Measurements from ENCODE around the gene ARG2.
A peak's percentile ranks its signal among the peaks of the same experiment; 100 is the strongest.

Gene ARG2

GRCh38 chr14:67619446-67620216, at the start of gene ARG2:
ARG2 (plus strand) TSS chr14:67619920; CDS start chr14:67619978, 58 bp downstream.
- FAIRE-seq, result no peak
- peak; percentile 78 for DNase-seq (ENCODE audit: low spot score)

- no peak for FAIRE-seq
Measured at GRCh38 chr14:67570453-67570852, 49.3 kb upstream of the ARG2 start.

DNA sequence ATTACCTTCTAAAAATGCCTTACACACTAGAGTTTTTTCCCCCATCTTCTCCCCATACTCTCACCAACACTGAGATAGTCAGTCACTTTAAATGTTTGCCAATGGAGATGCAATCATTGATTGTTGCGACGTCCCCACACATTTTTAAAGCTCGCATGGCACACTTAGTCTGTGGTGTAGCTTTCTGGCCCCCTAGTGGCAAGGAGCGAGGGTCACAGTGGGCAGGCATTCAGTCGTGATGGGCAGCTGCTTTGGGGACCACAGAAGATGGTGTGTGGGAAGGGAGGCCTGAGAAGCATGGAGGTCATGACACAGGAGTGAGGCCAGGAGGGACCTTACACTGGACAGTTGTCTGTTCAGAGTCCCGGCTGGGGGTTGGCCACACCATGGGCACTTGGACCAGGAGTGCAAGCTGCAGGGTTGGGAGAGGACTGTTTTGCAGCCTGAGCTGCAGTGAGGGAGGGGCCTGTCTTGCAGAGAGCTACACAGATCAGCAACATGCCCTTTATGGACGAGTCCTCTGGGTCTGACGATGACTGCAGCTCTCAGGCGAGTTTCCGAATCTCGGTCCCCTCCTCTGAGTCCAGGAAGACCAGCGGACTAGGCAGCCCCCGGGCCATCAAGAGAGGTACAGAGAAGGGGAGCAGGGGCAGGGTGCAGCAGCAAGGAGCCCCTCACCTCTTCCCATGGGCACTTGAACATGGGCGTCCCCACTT, 48.3 kb upstream of the ARG2 start:
- DNase-seq (ENCODE audit: low spot score), result no peak
- no peak for FAIRE-seq

More at GRCh38 chr14:67570453-67570852, 49.3 kb upstream of the ARG2 start:
- no peak for DNase-seq (ENCODE audit: low spot score)

- no peak for FAIRE-seq
Measured at GRCh38 chr14:67571991-67572323, 47.8 kb upstream of the ARG2 start.

DNA sequence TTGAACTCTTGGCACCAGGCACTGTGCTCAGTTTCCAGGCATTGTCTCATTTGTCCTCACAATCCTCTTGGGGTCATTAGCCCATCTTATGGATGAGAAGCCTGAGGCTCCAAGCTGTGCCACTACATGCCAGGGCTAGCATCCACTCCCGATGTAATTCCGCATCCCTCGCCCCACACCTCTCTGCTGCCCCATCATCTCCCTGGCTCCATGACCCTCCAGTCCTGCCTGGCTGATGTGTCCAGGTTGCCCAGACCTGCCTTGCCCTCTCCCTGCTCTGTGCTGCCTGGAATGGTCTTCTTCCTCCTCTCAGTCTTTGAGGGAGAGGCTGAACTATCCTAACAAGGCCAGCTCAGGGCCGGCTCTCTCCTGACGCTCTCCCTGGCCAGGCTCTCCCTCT, 47.1 kb upstream of the ARG2 start:
- DNase-seq (ENCODE audit: low spot score) (no peak), FAIRE-seq (no peak)

More at GRCh38 chr14:67571991-67572323, 47.8 kb upstream of the ARG2 start:
- DNase-seq (ENCODE audit: low spot score), result no peak

DNA sequence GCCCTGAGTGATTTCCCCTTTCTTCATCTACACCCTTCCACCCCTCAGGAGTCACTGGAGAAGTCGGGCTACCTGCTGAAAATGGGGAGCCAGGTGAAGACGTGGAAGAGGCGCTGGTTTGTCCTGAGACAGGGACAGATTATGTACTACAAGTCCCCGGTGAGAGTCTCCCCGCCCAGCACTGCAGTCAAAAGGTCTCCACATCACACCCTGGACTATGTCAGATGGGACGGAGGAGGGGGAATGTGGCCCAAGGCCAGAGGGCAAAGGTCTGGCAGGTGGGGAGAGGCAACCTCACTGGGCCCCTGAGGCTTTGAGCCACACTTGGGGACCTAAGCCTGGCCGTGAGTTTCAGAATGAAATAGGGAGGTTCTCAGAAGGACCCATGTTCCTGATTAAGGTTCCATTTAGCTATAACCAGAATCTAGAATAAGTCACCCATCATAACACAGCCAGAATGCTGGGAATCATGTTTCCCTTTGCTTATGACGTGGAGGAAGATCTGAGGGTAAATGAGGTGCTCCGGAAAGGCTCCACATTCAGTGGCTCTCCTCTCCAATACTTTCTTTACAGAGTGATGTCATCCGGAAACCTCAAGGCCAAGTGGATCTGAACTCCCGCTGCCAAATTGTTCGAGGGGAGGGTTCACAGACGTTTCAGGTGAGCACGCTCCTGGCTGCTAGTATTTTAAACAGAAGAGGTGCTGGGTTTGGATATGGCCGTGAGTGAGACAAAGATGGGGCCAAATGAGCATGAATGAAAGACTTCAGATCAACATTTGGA, 46.3 kb upstream of the ARG2 start:
- no peak for FAIRE-seq
- no peak for DNase-seq (ENCODE audit: low spot score)

DNA sequence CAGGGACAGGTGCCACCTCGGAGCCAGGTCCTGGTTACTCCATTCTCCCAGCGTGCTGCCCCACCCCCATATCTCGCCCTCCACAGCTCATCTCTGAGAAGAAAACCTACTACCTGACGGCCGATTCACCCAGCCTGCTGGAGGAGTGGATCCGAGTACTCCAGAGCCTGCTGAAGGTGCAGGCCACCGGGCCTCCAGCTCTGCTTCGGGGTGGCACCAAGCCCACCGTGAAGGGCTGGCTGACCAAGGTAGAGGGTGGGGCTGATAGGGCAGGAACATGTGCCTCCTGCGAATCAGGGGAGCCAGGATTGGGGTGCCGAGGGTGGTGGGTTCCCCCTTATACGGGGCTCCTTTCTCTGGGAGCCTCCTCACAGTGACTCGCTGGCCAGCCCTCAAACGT, 45.6 kb upstream of the ARG2 start:
- FAIRE-seq (no peak), DNase-seq (ENCODE audit: low spot score) (no peak)

- DNase-seq (ENCODE audit: low spot score), result no peak
- no peak for FAIRE-seq
Measured at GRCh38 chr14:67574806-67575205, 44.9 kb upstream of the ARG2 start.

DNA sequence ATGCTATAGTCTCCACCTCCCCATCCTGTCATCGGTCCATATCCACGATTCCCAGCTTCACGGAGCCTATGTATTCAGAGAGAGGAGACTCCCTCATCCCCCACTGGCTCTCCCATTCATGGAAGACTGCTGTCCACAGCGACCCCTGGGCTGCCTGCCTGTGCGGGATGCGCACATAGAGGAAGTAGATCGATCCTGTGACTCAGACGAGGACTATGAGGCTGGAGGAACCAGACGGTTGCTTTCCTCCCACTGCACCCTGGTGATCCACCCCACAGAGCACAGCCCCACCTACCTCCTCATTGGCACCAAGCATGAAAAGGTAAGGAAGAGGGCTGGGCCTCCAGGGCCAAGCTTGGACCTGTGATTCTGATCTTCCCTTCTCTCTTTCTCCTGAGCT, 44.0 kb upstream of the ARG2 start:
- FAIRE-seq (no peak), DNase-seq (ENCODE audit: low spot score) (no peak)

DNA sequence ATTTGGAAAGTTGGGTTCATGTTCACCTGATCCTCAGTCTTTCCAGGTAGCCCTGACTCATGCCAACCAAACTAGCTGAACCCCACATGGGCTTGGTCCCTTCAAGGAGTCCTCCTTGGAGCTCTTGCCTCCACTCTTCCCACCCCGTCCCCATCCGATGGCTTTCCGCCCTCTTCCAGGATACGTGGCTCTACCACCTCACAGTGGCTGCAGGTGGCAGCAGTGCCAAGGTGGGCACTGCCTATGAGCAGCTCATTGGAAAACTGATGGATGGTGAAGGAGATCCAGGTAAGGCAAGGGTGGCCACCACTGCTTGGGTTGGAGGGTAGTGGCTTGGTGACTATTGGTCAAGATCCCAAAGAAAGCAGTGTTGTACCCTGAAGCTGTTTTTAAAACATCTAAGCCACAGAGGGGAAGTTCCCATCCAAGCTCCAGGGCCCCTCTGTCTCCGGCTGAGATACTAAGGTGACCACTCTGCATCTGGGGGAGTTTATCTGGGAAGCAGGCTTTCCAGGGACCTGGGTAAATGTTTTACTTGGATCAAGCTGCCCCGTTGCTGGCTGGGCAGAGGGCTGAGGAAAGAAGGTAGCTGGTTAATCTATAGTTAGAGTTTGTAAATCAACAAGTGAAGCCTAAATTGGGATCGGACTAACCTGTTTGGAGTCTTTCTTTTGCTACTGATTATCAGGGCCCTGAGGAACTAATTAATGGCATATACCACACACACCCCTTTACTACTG, 43.3 kb upstream of the ARG2 start:
- no peak for DNase-seq (ENCODE audit: low spot score)
- FAIRE-seq, result no peak

DNA sequence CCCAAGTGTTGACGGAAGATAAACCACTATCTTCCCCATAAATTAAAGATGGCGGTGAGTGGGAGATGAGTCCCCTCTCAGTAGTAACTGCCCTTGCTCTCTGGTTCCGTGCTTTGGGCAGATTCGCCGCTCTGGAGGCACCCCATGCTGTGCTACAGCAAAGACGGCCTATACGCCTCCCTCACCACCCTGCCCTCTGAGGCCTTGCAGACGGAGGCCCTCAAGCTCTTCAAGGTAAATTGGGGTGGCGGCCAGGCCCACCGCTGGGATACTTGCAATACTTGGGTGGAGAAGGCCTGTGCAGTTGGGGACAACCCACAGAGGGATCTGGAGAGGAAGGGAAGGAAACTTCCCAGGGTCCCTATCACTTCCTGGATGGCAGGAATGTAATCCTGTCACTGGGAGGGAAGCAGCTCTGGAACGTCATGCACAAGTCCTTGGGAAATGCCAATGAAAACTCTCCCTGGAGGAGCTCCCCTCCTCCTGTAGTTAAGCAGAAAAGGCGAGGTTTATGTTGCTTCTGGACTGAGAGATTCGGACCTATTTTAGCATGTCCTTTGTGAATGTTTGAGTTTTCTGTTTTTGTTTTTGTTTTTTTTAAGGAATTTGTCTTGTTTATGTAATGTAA, 42.4 kb upstream of the ARG2 start:
- DNase-seq (ENCODE audit: low spot score) (no peak), FAIRE-seq (no peak)

- FAIRE-seq (no peak), DNase-seq (ENCODE audit: low spot score) (no peak)
Measured at GRCh38 chr14:67577909-67578749, 41.6 kb upstream of the ARG2 start.

DNA sequence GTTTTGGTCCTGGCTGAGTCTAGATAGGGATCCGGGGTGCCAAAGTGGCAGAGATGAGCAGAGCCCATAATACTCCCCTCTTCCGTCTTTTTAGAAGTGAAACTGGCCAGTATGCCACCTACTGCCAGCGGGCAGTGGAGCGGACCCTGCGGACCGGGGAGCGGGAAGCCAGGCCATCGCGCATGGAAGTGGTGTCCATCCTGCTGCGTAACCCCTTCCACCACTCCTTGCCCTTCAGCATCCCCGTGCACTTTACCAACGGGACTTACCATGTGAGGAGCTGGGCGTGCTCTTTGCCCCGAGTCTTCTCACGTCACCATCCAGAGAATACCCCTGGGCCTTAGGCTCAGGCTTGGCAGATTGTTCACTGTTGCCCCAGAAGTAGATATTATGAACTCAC, 40.7 kb upstream of the ARG2 start:
- no peak for DNase-seq (ENCODE audit: low spot score)
- FAIRE-seq, result no peak

GRCh38 chr14:67579636-67580035, 40.1 kb upstream of the ARG2 start:
- DNase-seq (ENCODE audit: low spot score), result no peak
- no peak for FAIRE-seq

DNA sequence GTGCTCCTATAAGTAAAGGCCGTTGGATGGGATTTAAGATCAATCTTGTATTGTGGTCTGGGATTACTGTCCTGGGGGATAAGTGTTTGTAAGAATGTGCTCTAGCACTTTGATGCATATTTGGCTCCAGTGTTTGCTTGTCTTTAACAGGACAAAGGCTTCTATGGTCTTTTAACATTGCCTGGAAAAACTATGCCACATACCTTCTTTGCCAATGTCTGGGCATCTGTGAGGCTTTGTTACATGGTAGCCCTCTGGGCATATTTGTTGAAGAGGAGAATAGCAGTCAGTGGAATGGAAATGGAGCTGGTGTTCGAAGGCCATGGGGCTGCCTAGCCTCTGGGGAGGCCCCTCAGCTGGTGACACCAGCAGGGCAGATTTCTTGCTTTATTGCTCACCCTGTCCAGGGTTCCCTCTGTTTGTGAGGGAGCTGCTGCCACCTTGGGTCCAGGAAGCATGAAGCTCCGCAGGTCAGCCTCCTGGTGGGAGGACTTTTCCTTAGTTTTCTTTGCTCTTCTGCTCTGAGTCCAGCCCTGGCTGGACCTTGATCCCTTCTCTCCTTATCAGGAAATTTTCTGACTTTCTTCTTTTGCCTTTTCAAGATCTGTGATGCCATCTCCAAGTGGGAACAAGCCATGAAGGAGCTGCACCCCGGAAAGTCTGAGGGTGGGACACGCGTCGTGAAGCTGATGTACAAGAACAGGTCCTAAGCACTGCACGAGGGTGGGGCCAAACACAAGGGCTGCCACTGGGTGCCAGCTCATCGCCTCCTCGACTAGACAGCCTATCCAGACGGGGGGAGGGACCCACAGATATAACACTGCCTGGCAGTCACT, 39.2 kb upstream of the ARG2 start:
- DNase-seq (ENCODE audit: low spot score) (no peak), FAIRE-seq (no peak)

DNA sequence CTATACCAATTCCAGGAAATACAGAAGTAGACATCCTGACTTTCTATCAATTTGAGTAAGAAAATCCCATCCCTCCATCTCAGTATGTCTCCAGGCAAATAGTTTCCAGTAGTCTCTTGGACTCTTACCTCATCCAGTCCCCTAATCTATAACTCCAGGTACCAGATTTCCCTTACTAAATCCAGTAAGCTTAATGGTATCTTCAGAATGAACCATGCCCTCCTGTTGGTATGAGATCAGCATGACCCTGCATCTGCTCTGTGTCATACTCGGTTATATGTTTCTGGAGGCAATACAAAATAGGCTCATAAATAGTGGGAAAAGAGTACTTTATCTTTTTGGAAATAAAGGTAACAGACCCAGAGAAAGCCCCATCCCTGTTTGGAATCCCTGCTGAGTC, 38.1 kb upstream of the ARG2 start:
- DNase-seq (ENCODE audit: low spot score) (no peak), FAIRE-seq (no peak)

- no peak for FAIRE-seq
- DNase-seq (ENCODE audit: low spot score), result no peak
Measured at GRCh38 chr14:67582061-67582460, 37.7 kb upstream of the ARG2 start.

DNA sequence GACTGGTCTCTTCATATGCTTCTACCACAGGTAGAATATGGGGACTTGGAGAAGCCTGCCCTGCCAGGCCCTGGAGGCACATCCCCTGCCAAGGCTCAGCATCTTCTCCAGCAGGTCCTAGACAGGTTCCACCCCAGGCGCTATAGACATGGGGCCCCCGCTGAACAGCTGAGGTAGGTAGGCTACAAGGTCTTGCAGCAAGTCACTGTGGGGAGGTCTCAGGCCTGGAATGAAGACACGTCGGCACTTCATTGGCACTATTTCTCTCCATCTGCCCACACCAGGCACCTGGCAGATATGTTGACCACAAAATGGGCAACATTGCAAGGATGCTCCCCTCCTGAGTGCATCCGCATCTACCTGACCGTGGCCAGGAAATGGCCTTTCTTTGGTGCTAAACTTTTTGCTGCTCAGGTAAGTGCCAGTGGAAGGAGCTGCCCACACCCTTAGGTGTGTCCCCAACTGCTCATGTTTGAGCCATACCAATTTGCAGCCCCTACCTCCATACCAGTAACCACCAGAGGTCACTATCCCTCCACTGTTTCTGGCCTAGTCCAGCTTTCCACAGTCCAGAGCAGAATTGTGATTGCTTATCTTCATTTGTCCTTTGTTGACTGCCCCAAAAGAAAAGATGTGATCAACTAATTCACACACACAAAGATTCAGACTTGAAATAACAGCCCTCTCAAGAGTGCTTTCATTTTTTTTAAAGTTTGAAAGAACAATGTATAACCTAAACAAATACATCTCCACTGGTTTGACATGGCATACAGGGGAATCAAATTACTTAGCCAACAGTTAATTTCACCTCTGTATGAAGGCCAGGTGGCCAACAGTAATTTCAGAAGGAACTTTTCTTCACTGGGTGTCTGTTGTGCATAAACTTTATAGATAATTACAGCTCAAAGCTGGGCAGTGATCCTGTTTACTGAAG, 35.7 kb upstream of the ARG2 start:
- DNase-seq (ENCODE audit: low spot score) (peak; percentile 29), FAIRE-seq (no peak)
